Left kidney (tissue), 2 donors: ENCODE results near the gene LSM10. TPM values are rescaled to one million over a fixed set of nuclear protein-coding genes. Genes with fewer than 3 reads are reported as not detected.

Experiments used
- DNase-seq: peaks from one replicate; pipeline ENCODE4 v3.0.0-alpha.2; 2013
- polyA plus RNA-seq: library from polyadenylated mRNA; unstranded; fragments of 120-200 nt; gene quantifications from one replicate; pipeline ENCODE4 v1.2.1, GENCODE V29; 2013; ENCODE audit not compliant: insufficient read length

LSM10 gene
- polyA plus RNA-seq, 1 donor, result 20.3 TPM

DNA sequence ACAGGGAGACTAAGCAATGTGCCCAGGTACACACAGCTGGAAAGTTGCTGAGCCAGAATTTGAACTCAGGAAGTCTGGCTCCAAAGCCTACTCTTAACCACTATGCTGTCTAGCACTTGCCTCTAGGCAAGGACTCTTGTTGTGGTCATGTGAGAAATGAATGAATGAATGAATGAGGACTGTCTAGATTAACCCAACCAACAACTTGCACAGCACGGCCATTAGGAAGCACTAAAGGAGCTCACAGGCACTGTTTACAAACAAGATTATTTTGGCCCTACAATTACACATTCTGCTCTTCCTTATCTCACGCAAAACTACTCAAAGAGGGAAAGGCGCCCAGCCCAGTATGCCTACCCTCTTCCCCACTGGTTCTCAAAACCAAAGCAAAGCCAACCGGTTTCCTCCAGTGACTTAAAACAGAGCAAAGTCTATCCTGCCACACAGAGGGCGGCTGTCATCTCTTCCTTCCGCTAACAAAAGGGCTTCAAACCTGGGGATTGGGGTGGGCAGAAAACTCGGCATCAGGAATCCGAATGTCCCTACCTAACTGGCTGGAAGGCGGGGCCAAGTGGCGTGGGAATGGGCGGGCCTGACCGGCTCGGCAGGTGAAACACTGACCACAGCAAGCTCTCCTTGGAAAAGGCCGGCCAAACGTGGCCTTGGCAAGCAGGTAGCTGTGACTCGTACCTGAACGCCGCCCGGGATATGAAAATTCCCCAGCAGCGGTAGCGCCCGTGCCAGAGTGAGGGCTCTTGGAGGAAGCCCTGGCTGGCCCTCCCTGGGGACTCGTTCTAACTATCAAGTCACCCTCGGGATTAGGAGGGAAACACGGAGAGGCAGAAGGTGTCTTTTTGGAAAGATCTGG lies 12.9 kb downstream of the LSM10 start:
- DNase-seq, result no peak

- DNase-seq, result no peak
Measured at GRCh38 chr1:36383240-36383639, 14.5 kb downstream of the LSM10 start.

DNA sequence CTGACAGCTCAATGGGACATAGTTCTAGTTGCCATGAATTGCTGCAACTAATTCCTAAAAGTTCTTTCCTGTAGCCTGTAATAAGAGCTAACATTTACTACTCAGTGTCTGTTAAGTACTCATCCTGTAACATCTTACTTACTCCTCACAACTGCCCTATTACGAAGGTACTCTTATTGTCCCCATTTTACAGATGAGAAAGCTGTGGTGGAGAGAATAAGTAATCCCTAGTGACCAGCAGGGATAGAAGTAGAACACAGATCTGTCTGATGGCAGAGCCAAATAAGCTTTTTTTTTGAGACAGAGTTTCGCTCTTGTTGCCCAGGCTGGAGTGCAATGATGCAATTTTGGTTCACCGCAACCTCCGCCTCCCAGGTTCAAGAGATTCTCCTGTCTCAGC lies 15.0 kb downstream of the LSM10 start:
- DNase-seq, result no peak

GRCh38 chr1:36382231-36382630 lies 15.5 kb downstream of the LSM10 start:
- DNase-seq, result no peak

DNA sequence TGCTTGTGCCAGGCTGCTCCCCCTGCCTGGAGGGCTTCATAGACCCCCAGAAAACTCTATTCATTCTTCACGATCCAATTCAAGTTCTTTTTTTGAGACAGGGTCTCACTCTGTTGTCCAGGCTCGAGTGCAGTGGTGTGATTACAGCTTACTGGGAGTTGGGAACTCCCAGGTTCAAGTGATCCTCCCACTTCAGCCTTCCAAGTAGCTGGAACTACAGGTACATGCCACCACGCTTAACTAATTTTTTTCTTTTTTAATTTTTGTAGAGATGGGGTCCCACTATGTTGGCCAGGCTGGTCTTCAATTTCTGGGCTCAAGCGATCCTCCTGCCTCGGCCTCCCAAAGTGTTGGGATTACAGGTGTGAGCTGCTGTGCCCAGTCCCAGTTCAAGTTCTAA lies 16.3 kb downstream of the LSM10 start:
- DNase-seq, result no peak

DNA sequence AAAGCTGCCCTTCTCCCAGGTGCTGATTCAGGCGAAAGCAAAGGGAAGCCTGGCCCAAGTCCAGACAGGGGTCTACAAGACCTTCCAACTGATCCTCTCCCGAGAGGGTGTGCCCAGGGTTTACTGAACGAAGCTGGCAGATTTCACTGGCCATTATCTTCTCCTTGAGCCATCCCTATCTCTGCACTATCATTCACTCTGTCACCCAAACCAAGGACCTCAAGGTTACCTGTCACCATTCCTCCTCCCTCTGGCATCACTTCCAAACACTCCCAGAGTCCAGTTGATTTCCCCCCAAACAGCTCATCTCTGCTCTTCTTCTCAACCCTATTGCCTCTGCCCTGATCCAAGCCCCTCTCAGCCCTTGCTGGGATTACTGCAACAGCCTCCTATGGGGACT lies 16.9 kb downstream of the LSM10 start:
- no peak for DNase-seq

GRCh38 chr1:36380143-36380619 lies 17.5 kb downstream of the LSM10 start:
- DNase-seq, result no peak

- DNase-seq, result no peak
Measured at GRCh38 chr1:36377791-36378492, 19.8 kb downstream of the LSM10 start.

- DNase-seq, result no peak
Measured at GRCh38 chr1:36372617-36373016, 25.1 kb downstream of the LSM10 start.

- peak; percentile 81 for DNase-seq
Measured at GRCh38 chr1:36369061-36369861, 28.4 kb downstream of the LSM10 start.

- no peak for DNase-seq
Measured at GRCh38 chr1:36367798-36368197, 29.9 kb downstream of the LSM10 start.

DNA sequence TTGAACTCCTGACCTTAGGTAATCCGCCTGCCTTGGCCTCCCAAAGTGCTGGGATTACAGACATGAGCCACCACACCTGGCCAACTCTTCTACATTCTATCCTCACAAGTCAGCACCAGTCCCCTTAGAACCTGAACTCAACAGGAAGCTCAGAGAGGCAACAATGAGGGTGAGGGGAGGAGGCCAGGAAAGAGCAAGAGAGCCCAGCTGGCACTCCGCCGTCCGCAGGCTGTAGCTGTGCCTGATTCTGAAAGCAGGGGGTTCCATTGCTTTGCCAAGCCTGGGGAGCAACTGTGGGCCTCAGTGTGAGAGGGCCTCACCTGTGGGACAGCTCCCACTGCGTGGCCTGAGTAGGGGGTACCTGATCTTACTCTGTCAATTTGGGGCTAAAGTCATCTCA lies 30.6 kb downstream of the LSM10 start:
- no peak for DNase-seq

DNA sequence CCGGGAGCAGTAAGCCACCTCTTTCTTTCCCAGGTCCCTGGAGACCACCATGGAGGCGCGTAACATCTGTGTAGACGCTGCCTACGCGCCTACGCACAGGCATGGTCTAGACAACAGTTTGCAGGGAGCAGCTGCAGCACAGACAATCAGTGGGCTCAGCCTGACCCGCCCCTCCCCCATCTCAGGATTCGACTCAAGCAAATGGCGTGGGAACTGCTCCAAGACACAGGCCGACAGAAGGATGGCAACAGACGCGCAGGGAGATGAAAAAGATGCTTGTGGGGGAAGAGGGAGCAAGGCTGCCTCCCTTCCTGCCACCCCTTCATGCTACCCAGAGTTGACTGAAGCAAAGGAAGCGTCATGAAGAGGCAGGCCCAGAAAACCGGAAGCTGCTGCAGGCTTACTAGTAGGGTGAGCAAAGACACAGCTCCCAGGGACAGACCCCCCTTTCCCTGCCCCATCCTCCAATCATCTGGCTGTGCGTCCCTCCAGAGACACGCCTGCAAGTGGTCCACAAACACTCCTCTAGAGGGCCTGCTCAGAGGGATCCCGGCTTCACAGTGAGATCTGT lies 31.5 kb downstream of the LSM10 start:
- peak; percentile 70 for DNase-seq

DNA sequence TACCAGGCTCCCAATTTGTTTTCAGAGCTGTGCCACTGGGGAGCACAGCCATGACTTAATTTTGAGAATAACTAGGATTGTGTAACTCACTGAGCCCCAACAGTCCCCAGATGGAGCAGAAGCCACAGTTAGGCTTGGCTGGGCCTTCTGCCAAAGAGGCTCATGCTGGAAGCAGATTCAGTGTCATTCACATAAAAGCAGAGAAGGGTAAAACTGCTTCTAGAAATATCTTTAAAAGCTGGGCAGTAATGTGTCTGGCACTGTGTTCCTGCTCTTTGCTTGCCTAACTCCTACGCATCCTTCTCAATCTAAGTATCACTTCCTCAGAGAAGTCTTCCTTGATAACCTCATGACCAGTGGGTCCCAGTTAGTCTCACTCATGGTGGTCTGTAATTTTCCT lies 32.3 kb downstream of the LSM10 start:
- DNase-seq, result no peak

DNA sequence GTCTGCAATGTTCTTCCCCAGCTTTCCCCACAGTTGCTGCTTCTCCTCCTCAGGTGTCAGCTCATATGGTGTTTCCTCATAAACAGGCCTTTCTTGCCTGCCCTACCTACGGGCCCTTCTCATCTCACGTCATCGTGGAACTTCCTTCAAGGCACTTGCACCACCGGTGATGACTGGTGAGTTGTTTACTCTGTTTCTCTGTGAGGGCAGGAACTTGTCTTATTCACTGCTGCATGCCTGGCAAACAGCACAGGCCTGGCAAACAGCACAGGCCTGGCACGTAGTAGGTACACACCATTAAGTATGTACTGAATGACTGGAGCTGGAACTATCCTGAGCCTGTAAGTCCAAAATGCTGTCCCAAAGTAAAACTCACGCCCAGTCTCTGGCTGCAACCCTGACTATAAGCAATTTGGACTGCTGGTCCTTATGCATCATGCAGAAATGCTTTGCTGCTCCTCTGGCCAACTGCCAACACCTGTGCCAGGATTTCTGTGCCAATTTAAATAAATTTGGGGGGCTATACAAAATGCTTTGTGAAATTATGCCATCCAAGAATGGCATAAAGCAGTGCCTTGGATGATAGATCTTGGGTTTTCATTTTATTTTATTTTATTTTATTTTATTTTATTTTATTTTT lies 37.7 kb downstream of the LSM10 start:
- DNase-seq, result no peak

GRCh38 chr1:36359383-36359782 lies 38.3 kb downstream of the LSM10 start:
- DNase-seq, result no peak

DNA sequence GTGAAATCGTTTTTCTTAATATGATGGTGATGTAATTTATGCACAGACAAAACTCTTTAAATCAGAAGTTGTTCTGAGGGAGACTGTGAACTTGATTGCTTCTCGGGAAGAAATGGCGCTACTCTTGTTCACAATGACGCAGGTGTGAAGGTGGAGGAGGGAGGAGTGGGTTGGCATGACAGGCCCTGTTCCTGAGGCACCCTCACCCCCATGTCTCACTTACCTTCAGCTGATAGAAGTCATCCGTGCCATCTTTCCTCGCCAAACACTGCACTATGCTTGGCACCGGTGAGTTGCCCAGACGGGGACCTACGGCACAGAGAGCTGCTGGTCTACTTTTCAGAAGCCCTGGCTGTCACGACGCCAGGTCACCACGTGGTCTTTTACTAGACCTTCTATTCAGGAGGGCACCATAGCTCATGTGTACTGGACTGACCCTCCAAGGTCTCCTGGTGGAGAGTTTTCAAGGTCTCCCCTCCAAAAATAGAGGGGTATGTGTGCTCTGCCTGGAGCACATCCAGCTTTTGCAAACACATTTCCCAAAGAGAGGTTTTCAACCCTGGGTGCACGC lies 39.1 kb downstream of the LSM10 start:
- no peak for DNase-seq

GRCh38 chr1:36355811-36356210 lies 41.9 kb downstream of the LSM10 start:
- no peak for DNase-seq

DNA sequence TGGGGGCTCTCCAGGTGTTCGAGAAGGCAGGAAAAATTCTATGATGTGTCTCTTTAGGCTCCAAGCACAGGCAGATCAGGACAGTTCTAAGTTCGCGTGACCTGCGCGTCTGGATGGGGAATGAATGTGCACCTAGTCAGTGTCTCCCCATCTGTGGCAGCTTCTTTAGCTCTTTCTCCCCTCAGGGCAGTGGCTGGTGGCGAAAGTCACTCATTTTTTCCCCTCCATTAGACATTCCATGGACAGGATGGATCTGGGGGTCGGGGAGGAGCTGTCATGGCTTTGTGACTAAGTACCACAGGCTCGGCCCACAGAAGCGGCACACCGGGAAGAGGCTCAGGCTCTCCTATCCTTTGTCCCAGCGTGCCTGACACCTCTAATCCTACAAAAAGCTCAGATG lies 43.2 kb downstream of the LSM10 start:
- no peak for DNase-seq

- DNase-seq, result no peak
Measured at GRCh38 chr1:36352910-36353878, 44.5 kb downstream of the LSM10 start.
